ENCODE measurements around the gene CLCNKA. TPM values are rescaled to one million over a fixed set of nuclear protein-coding genes. Genes with fewer than 3 reads are reported as not detected.
A peak's percentile ranks its signal among the peaks of the same experiment; 100 is the strongest.
"Not testable (repeated sequence)": the region's sequence is repeated elsewhere in the genome, so short reads cannot be mapped to it uniquely, and the experiment has no call there.

The CLCNKA gene
- polyA plus RNA-seq, 1 of the 3 experiments (the other 2 are of a cell fraction): 0.03 TPM

DNA sequence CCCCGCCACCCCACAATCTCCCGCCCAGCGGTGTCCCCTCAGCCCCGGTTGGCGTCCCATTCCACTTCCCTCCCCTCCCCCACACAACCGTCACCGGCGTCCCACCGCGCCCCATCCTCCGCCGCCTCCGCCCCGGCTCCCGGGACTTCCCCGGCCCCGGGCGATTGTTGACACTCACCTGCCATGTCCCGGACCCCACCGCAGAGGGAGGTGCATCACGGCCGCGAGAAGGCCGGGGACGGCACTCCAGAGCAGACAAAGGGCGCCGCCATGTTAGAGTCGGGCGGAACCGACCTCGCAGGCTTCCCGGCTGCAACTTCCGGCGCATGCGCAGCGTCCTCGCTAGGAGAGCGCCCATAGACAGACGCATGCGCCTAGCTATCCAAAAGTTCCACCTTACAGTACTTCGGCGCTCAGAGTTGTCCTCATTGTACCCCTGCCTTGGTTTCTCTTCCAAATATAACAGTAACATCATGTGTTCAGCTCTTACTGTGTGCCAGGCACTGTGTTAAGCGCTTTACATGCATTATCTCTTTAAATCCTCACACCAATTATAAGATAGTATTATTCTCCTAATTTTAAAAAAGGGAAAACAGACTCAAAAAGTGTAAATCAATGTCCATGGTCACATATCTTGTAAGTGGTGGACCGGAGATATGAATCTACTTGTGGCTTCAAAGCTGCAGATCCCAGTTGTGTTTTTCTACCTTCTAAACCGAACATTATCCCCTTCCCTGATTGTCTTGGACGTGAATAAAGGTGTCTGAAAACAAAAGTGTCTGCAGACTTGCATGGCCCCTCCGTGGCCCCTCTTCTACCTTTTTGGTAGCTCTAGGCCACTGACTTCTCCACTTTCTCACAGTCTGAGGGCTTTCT lies 45.8 kb upstream of the CLCNKA start, which contains the start of gene ZBTB17 (continued):
- TF ChIP-seq RCOR1 (IDR thresholded peaks at IDR 0.05; ENCODE audit: low read length) (no peak; the same call in 1 of the 2 replicates), SMC3 (IDR thresholded peaks at IDR 0.05; ENCODE audit: low read depth, low read length) (no peak), FOXJ3 (CRISPR knock-in tag; IDR thresholded peaks at IDR 0.05) (no peak)
- TF ChIP-seq, protein P1, sequence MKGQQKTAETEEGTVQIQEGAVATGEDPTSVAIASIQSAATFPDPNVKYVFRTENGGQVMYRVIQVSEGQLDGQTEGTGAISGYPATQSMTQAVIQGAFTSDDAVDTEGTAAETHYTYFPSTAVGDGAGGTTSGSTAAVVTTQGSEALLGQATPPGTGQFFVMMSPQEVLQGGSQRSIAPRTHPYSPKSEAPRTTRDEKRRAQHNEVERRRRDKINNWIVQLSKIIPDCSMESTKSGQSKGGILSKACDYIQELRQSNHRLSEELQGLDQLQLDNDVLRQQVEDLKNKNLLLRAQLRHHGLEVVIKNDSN (IDR thresholded peaks at IDR 0.05; ENCODE audit: borderline replicate concordance, low read depth): no peak
- TF ChIP-seq, protein P2, sequence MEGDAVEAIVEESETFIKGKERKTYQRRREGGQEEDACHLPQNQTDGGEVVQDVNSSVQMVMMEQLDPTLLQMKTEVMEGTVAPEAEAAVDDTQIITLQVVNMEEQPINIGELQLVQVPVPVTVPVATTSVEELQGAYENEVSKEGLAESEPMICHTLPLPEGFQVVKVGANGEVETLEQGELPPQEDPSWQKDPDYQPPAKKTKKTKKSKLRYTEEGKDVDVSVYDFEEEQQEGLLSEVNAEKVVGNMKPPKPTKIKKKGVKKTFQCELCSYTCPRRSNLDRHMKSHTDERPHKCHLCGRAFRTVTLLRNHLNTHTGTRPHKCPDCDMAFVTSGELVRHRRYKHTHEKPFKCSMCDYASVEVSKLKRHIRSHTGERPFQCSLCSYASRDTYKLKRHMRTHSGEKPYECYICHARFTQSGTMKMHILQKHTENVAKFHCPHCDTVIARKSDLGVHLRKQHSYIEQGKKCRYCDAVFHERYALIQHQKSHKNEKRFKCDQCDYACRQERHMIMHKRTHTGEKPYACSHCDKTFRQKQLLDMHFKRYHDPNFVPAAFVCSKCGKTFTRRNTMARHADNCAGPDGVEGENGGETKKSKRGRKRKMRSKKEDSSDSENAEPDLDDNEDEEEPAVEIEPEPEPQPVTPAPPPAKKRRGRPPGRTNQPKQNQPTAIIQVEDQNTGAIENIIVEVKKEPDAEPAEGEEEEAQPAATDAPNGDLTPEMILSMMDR (IDR thresholded peaks at IDR 0.05): no peak

DNA sequence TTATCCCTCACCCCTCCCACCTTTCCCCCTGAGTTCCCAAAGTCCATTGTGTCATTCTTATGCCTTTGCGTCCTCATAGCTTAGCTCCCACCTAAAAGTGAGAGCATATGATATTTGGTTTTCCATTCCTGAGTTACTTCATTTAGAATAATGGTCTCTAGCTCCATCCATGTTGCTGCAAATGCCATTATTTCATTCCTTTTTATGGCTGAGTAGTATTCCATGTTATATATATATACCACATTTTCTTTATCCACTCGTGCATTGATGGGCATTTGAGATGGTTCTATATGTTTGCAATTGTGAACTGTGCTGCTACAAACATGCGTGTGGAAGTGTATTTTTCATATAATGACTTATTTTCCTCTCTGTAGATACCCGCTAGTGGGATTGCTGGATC lies 43.9 kb upstream of the CLCNKA start:
- Histone ChIP-seq H3K79me2 (ENCODE audit: insufficient read depth) (peaks cover 26% of the 10 kb centered on the region), H4K20me1 (ENCODE audit: insufficient read depth) (peaks cover 23% of the 10 kb centered on the region; the same call in 1 of the 2 replicates)
- CTCF ChIA-PET; H3K9ac ChIP-seq; H3K4me2 ChIP-seq; H3F3A ChIP-seq (replicated peaks; ENCODE audit: insufficient read depth); POLR2A ChIA-PET; H3K4me1 ChIP-seq (ENCODE audit: control insufficient read depth in 1 of 2, insufficient read depth in 2 of 2, low read depth in 1 of 2, low read length in 1 of 2); DNase-seq; H2AFZ ChIP-seq (ENCODE audit: low read depth); H3K36me3 ChIP-seq (replicated peaks in 1 of 2; ENCODE audit: control insufficient read depth in 1 of 2, insufficient read depth in 2 of 2, low read length in 1 of 2); H3K27me3 ChIP-seq (ENCODE audit: insufficient read depth); H3K27ac ChIP-seq (ENCODE audit: low read depth in 2 of 2, low read length in 1 of 2); H3K4me3 ChIP-seq (ENCODE audit: low read depth in 2 of 2, low read length in 1 of 2); H3K9me2 ChIP-seq; H3K9me3 ChIP-seq: not testable (repeated sequence)
- WGBS (ENCODE audit: low lambda C conversion rate): 85% methylated on average over 4 of the region's 4 CpGs

DNA sequence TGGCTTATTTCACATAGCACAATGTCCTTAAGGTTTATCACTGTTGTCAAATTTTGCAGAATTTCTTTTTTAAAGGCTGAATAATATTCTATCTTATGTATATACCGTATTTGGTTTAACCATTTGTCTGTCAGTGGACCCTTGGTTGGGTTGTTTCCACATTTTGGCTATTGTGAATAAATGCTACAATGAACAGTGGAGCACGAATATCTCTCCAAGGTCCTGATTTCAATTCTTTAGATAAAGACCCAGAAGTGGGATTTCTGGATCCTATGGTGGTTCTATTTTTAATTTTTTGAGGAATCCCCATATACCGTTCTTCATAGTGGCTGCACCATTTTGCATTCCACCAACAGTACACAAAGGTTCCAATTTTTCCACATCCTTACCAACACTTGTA lies 40.2 kb upstream of the CLCNKA start:
- no peak overlapping the region for H3K9ac ChIP-seq
- TF ChIP-seq GABPA (IDR thresholded peaks at IDR 0.05; ENCODE audit: low read depth): no peak
- TF ChIP-seq, protein P3, sequence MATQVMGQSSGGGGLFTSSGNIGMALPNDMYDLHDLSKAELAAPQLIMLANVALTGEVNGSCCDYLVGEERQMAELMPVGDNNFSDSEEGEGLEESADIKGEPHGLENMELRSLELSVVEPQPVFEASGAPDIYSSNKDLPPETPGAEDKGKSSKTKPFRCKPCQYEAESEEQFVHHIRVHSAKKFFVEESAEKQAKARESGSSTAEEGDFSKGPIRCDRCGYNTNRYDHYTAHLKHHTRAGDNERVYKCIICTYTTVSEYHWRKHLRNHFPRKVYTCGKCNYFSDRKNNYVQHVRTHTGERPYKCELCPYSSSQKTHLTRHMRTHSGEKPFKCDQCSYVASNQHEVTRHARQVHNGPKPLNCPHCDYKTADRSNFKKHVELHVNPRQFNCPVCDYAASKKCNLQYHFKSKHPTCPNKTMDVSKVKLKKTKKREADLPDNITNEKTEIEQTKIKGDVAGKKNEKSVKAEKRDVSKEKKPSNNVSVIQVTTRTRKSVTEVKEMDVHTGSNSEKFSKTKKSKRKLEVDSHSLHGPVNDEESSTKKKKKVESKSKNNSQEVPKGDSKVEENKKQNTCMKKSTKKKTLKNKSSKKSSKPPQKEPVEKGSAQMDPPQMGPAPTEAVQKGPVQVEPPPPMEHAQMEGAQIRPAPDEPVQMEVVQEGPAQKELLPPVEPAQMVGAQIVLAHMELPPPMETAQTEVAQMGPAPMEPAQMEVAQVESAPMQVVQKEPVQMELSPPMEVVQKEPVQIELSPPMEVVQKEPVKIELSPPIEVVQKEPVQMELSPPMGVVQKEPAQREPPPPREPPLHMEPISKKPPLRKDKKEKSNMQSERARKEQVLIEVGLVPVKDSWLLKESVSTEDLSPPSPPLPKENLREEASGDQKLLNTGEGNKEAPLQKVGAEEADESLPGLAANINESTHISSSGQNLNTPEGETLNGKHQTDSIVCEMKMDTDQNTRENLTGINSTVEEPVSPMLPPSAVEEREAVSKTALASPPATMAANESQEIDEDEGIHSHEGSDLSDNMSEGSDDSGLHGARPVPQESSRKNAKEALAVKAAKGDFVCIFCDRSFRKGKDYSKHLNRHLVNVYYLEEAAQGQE (IDR thresholded peaks at IDR 0.05; ENCODE audit: low read depth, low read length): 0 out of 2 replicates have a peak, but pooled peaks have one; percentile 47
- no peak for TF ChIP-seq RAD21 (IDR thresholded peaks at IDR 0.05; ENCODE audit: low read length)
- TF ChIP-seq RCOR1 (IDR thresholded peaks at IDR 0.05; ENCODE audit: low read length): no peak
- TF ChIP-seq, protein P1 (IDR thresholded peaks at IDR 0.05; ENCODE audit: borderline replicate concordance, low read depth): no peak
- TF ChIP-seq GATA2 (CRISPR knock-in tag; IDR thresholded peaks at IDR 0.05): no peak
- no peaks in the 10 kb centered on the region for H3K9me2 ChIP-seq
- 65% methylated on average over 3 of the region's 3 CpGs for WGBS (ENCODE audit: low lambda C conversion rate)
- no peaks in the 10 kb centered on the region for H3K79me2 ChIP-seq (ENCODE audit: insufficient read depth)
- H3K36me3 ChIP-seq (replicated peaks in 1 of 2; ENCODE audit: control insufficient read depth in 1 of 2, insufficient read depth in 2 of 2, low read length in 1 of 2): no peaks in the 10 kb centered on the region
- H3K27me3 ChIP-seq (ENCODE audit: insufficient read depth): no peaks in the 10 kb centered on the region
- no peak overlapping the region for H3K4me2 ChIP-seq
- CTCF ChIA-PET: interaction anchor here (1.1 kb wide), 1 partner anchor 190 kb away, joined by 4 read pairs; no protein-coding TSS in a partner anchor
- no peak overlapping the region for H2AFZ ChIP-seq (ENCODE audit: low read depth)
- DNase-seq: no peak
- H3K9me3 ChIP-seq: no peaks in the 10 kb centered on the region
- H3K4me1 ChIP-seq (ENCODE audit: control insufficient read depth in 1 of 2, insufficient read depth in 2 of 2, low read depth in 1 of 2, low read length in 1 of 2): no peaks in the 10 kb centered on the region
- no peak overlapping the region for H3K27ac ChIP-seq (ENCODE audit: low read depth in 2 of 2, low read length in 1 of 2)
- H3F3A ChIP-seq (replicated peaks; ENCODE audit: insufficient read depth): peaks cover under 1% of the 10 kb centered on the region
- POLR2A ChIA-PET: no interaction called here
- no peak overlapping the region for H3K4me3 ChIP-seq (ENCODE audit: low read depth in 2 of 2, low read length in 1 of 2)
- H4K20me1 ChIP-seq (ENCODE audit: insufficient read depth): no peaks in the 10 kb centered on the region
